Measurements from ENCODE around the gene ZNF410.
"Not testable (repeated sequence)": the region's sequence is repeated elsewhere in the genome, so short reads cannot be mapped to it uniquely, and the experiment has no call there.

Gene ZNF410, protein sequence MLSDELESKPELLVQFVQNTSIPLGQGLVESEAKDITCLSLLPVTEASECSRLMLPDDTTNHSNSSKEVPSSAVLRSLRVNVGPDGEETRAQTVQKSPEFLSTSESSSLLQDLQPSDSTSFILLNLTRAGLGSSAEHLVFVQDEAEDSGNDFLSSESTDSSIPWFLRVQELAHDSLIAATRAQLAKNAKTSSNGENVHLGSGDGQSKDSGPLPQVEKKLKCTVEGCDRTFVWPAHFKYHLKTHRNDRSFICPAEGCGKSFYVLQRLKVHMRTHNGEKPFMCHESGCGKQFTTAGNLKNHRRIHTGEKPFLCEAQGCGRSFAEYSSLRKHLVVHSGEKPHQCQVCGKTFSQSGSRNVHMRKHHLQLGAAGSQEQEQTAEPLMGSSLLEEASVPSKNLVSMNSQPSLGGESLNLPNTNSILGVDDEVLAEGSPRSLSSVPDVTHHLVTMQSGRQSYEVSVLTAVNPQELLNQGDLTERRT
- 5.1 to 9.9 (median 5.6) reads per million in 4 experiments for total RNA-seq

- peak; percentile 79 for DNase-seq
These were observed at the start of gene ZNF410 for GRCh38 chr14:73886449-73887317. ZNF410 (plus strand) TSS chr14:73886859; CDS start chr14:73892176, 5,317 bp downstream.

- not testable (repeated sequence) for DNase-seq
These were observed 48.2 kb upstream of the ZNF410 start for GRCh38 chr14:73838293-73839034.

DNA sequence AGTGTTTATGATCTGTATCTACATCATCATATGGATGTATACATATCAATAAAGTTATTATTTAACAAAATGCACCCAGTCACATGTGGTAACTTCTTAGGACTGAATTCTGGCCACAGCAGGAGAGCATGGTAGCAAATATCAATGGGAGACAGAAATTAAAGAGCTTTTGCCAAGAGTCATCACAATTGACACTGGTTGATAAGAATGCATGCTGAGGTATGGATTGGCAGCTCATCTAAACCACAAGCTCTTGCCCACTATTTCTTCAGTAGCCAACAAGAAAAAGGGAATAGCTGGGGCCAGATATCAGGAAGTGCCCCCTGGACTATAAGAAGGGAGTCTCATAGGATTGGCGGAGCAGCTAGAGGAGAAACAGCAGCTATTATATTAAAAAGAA is 44.5 kb upstream of the ZNF410 start:
- no peak for DNase-seq

GRCh38 chr14:73842851-73843250 is 43.8 kb upstream of the ZNF410 start:
- no peak for DNase-seq

GRCh38 chr14:73843296-73843695 is 43.4 kb upstream of the ZNF410 start:
- no peak for DNase-seq

GRCh38 chr14:73846947-73847346 is 39.7 kb upstream of the ZNF410 start:
- DNase-seq, result no peak

DNA sequence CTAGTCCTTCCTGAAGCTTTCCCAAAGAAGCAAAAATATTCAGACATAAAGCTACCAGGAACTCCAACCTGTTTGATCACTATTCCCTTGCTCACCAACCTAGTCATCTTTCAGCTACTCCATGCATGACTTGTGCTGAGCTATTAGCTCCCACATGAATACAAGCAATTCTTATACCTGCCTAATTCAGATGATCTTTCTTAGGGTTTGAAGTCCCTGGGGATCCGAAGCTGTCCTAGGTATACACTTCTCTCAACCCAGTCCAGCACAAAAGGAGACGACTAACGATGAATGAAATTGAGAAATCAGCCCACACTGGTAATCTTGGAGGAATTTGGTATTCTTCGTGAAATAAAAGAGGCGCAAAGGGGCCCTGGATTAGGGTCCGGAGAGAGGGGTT is 35.7 kb upstream of the ZNF410 start:
- DNase-seq, result no peak

DNA sequence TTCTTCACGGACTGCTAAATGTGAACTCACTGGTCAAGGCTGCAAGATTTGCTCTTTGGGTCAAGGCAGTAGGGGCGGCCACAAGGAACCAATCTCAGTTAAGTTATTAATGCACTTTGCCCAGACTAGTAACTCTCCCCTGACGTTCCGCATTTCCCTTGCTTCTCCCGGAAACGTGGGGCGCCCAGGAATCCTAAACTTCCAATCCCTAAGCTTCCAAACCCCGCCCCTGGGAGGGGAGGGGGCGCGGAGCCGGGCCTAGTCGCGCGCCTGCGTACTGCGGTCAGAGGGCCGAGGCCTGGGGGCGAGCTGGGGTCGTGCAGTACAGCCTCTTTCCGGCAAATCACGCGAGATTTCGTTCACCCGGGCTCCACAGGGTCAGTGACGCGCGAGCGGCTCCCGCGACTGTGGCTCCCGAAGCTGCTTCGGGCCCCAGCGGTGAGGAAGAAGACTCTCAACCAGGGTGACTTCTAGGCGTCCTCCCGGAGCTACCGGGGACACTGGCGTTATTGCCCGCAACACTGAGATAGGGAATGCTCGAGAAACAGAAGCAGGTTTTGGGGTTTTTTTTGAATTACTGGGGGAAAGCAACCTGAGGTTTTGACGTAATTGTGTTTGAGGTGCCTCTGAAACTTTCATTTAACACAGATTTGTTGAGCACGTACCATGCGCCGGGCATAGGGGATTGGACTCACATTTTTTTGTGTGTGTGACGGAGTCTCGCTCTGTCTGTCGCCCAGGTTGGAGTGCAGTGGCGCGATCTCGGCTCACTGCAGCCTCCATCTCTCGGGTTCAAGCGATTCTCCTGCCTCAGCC is 34.9 kb upstream of the ZNF410 start, which contains the start of gene PTGR2:
Gene PTGR2 (plus strand): TSS at position 265 of the 816 bp plus-strand sequence. CDS start 7,032 bp downstream, outside the sequence.
- peak; percentile 92 for DNase-seq

DNA sequence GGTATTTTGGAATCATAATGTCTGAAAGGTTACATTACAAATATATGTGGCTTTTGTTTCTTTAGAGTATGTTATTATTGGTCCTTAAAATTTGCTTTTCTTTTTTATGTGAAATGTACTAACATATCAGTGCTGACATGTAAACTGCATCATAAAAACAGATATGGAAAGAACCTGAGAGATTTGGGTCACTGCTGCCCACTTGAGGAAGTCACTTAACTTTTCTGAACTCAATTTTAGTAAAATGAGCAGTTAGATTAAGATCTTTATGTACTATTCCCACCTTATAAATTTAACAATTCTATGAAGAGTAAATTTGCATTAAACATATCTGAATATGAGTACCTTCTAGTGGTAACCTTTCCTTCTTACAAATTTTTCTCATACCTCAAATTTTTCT is 27.5 kb upstream of the ZNF410 start:
- no peak for DNase-seq

DNA sequence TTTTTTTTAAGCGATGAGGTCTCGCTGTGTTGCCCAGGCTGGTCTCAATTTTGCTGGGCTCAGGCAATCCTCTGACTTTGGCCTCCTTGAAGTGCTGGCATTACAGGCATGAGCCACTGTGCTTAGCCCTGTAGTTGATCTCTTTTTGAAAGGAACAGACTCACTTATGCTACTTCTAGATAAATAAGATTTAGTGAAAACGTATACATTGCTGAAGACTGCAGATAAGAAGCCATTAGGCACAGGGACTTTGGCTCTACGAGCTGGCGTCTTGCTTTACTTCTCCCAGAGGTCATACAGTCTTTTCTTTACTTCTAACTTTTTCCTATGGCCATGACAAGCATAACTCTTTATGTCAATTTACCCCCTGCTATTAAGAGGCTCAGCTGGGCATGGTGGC is 25.6 kb upstream of the ZNF410 start:
- no peak for DNase-seq

- DNase-seq, result no peak
These were observed 24.2 kb upstream of the ZNF410 start for GRCh38 chr14:73862480-73862879.

DNA sequence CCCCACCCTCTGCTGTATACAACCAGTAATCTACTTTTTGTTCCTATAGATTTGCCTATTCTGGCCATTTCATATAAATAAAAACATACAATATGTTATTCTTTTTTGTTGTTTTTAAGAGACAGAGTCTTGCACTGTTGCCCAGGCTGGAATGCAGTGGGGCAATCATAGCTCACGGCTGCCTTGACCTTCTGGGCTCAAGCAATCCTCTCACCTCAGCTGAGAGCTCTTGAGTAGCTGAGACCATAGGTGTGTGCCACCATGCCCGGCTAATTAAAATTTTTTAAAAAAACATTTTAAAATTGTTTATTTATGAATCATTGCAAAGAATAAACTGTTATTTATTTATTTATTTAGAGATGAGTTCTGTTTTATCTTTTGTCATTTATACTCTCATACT is 23.4 kb upstream of the ZNF410 start:
- no peak for DNase-seq

GRCh38 chr14:73865534-73866113 is 21.0 kb upstream of the ZNF410 start:
- DNase-seq, result no peak

GRCh38 chr14:73869754-73870153 is 16.9 kb upstream of the ZNF410 start:
- DNase-seq, result not testable (repeated sequence)

GRCh38 chr14:73870525-73871235 is 16.0 kb upstream of the ZNF410 start:
- DNase-seq, result no peak

GRCh38 chr14:73873660-73874059 is 13.0 kb upstream of the ZNF410 start:
- DNase-seq, result no peak

- no peak for DNase-seq
These were observed 8.9 kb upstream of the ZNF410 start for GRCh38 chr14:73877790-73878189.

- no peak for DNase-seq
These were observed 8.2 kb upstream of the ZNF410 start for GRCh38 chr14:73878436-73878835.

DNA sequence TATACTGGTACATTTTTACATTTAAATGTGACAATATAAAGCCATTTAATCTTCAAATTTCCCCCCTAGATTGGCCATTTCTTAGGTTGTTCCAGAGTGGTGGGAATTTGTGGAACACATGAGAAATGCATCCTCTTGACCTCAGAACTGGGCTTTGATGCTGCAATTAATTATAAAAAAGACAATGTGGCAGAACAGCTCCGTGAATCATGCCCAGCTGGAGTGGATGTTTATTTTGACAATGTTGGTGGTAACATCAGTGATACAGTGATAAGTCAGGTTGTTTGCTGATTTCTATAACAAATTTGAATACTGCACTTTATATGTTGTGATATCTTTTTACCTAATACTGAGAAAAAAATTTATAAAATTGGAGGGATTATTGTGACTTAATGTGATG is 7.6 kb upstream of the ZNF410 start:
- DNase-seq, result no peak

DNA sequence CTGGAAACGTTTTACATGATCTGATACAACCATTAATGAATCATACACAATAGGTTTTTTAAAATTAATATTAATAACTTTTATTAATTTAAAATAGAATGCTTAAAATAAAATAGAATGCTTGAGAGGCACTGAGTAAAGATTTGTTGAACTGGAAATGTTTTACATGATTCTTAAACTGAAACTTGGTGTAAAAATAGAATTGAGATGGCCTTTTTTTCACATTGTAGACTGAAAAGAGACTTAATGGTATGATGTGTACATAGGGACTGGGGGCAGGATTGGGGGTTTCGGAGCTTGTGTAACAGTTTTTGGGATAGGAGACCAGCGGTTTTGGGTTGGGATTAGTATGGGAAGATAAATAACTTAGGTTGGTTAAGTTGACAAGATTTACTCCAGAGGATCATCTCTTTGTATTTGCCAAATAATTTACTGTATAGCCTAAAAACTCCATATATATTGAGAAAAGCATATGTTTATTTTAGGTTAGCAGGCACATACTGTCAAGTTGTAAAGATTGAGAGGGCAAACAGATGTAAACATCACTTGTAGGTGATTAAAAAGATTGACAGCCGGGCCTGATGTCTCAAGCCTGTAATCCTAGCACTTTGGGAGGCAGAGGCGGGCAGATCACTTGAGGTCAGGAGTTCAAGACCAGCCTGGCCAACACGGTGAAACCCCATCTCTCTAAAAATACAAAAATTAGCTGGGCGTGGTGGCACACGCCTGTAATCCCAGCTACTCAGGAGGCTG is 2.0 kb upstream of the ZNF410 start:
- DNase-seq, result no peak

Data from effector CD8-positive, alpha-beta T cell (primary cell).